H1 (cell line): Measurements from ENCODE around the gene UBE2O.

ENCODE experiments used
- CHD1 ChIP-seq: IDR thresholded peaks from 2 replicates; pipeline ENCODE4 v1.6.1; 2012; ENCODE audit warnings: low read depth, low read length, improper control_type of control experiment
- CREB1 ChIP-seq: IDR thresholded peaks from 2 replicates; pipeline ENCODE4 v1.6.1; 2012; ENCODE audit warnings: inconsistent platforms
- EZH2 ChIP-seq: fragments of 200-600 bp; sonication (generic); IDR thresholded peaks from 2 replicates; pipeline ENCODE4 v1.7.1; 2012; ENCODE audit warnings: low read depth, mild to moderate bottlenecking, moderate library complexity, low read length, inconsistent platforms; ENCODE audit not compliant: severe bottlenecking
- GABPA ChIP-seq: IDR thresholded peaks from 2 replicates; pipeline ENCODE4 v1.6.1; 2011; ENCODE audit warnings: mild to moderate bottlenecking, low read length, moderate library complexity, borderline replicate concordance; ENCODE audit not compliant: insufficient read depth
- KDM1A ChIP-seq: fragments of 200-600, 300-600 bp; sonication (generic); IDR thresholded peaks from 2 replicates; pipeline ENCODE4 v1.7.1; 2016; ENCODE audit warnings: mild to moderate bottlenecking, low read length, borderline replicate concordance
- POLR2AphosphoS5 ChIP-seq: IDR thresholded peaks from 2 replicates; pipeline ENCODE4 v1.6.1; 2011; ENCODE audit warnings: low read depth, low read length
- POU5F1 ChIP-seq: IDR thresholded peaks from 2 replicates; pipeline ENCODE4 v1.6.1; 2011; ENCODE audit warnings: low read depth, mild to moderate bottlenecking, low read length, moderate library complexity
- TAF1 ChIP-seq: IDR thresholded peaks from 2 replicates; pipeline ENCODE4 v1.6.1; 2011; ENCODE audit warnings: mild to moderate bottlenecking, low read depth, low read length
- TF ChIP-seq, protein P1 (sequence below): IDR thresholded peaks from 2 replicates; pipeline ENCODE4 v1.6.1; 2011; ENCODE audit warnings: low read depth, mild to moderate bottlenecking, low read length; ENCODE audit not compliant: insufficient read depth
- TF ChIP-seq, protein P2 (sequence below): IDR thresholded peaks from 2 replicates; pipeline ENCODE4 v1.6.1; 2012; ENCODE audit warnings: inconsistent platforms
- TF ChIP-seq, protein P3 (sequence below), 3 experiments: IDR thresholded peaks; 1 replicate in 2 of 3; 2 replicates in 1 of 3; pipeline versions ENCODE4 v1.5.1 to v1.6.1; 2011; ENCODE audit warnings: low read length in 3 of 3, mild to moderate bottlenecking in 3 of 3, inconsistent platforms in 2 of 3, low read depth in 1 of 3, moderate library complexity in 1 of 3; ENCODE audit not compliant: insufficient read depth in 1 of 3; ENCODE audit errors: control extremely low read depth in 1 of 3

DNA sequence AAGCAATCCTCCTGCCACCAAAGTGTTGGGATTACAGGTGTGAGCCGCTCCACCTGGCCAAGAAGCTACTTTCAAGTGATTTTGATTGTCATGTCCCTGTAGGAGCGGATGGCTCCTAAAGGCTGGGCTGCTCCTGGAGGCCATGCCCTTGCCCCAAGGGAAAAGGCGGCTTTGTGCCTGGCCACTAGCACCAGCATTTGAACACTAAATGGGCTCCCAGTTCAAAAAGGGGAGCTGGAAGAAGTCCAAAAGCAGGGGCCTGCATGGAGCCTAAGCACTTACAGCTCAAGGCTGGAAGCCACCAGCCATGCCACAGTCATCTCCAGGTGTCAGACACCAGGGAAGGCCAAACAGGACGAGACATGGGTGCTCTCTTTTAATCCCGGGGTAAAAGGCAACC lies 41.7 kb downstream of the UBE2O start:
- TF ChIP-seq POU5F1 (no peak), CREB1 (no peak), KDM1A (no peak), EZH2 (no peak), TAF1 (no peak), CHD1 (no peak), POLR2AphosphoS5 (no peak), GABPA (no peak)
- TF ChIP-seq, protein P1, sequence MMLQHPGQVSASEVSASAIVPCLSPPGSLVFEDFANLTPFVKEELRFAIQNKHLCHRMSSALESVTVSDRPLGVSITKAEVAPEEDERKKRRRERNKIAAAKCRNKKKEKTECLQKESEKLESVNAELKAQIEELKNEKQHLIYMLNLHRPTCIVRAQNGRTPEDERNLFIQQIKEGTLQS = no peak
- TF ChIP-seq, protein P2, sequence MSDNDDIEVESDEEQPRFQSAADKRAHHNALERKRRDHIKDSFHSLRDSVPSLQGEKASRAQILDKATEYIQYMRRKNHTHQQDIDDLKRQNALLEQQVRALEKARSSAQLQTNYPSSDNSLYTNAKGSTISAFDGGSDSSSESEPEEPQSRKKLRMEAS = no peak
- TF ChIP-seq, protein P3, sequence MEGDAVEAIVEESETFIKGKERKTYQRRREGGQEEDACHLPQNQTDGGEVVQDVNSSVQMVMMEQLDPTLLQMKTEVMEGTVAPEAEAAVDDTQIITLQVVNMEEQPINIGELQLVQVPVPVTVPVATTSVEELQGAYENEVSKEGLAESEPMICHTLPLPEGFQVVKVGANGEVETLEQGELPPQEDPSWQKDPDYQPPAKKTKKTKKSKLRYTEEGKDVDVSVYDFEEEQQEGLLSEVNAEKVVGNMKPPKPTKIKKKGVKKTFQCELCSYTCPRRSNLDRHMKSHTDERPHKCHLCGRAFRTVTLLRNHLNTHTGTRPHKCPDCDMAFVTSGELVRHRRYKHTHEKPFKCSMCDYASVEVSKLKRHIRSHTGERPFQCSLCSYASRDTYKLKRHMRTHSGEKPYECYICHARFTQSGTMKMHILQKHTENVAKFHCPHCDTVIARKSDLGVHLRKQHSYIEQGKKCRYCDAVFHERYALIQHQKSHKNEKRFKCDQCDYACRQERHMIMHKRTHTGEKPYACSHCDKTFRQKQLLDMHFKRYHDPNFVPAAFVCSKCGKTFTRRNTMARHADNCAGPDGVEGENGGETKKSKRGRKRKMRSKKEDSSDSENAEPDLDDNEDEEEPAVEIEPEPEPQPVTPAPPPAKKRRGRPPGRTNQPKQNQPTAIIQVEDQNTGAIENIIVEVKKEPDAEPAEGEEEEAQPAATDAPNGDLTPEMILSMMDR (IDR thresholded peaks at IDR 0.05; ENCODE audit: control extremely low read depth in 1 of 3, insufficient read depth in 1 of 3, low read depth in 1 of 3, low read length in 3 of 3) = no peak
